H1 (cell line): Measurements from ENCODE around the gene OPCML. TPM values are rescaled to one million over a fixed set of nuclear protein-coding genes. Genes with fewer than 3 reads are reported as not detected.

ENCODE experiments used
- CHD7 ChIP-seq: fragments of 300-600 bp; sonication (generic); IDR thresholded peaks from 2 replicates; pipeline ENCODE4 v1.7.1; 2012; ENCODE audit warnings: low read length, moderate library complexity, mild to moderate bottlenecking, inconsistent platforms; ENCODE audit not compliant: insufficient replicate concordance
- GTF2F1 ChIP-seq: IDR thresholded peaks from 2 replicates; pipeline ENCODE4 v1.6.1; 2012; ENCODE audit warnings: low read depth, low read length, improper control_type of control experiment, borderline replicate concordance
- RAD21 ChIP-seq, 2 experiments: IDR thresholded peaks in 1 of 2; conservative IDR thresholded peaks in 1 of 2; 2 replicates each; pipeline ENCODE4 v1.6.1; 2011; ENCODE audit warnings: low read depth in 2 of 2, low read length in 2 of 2, improper control_type of control experiment in 1 of 2, inconsistent platforms in 1 of 2, mild to moderate bottlenecking in 1 of 2, moderate library complexity in 1 of 2
- SP1 ChIP-seq: IDR thresholded peaks from 2 replicates; pipeline ENCODE4 v1.6.1; 2011; ENCODE audit warnings: low read depth, low read length
- TAF1 ChIP-seq: IDR thresholded peaks from 2 replicates; pipeline ENCODE4 v1.6.1; 2011; ENCODE audit warnings: mild to moderate bottlenecking, low read depth, low read length
- polyA plus RNA-seq, 7 experiments: library from polyadenylated mRNA; depleted of rRNA in 3 of 7; stranded (reverse) in 5 of 7; unstranded in 2 of 7; fragments of >200 nt in 5 of 7; fragments of 200-250 nt in 2 of 7; gene quantifications; 1 replicate in 5 of 7; 2 replicates in 1 of 7; 4 replicates in 1 of 7; pipeline versions ENCODE4 v1.2.1 to v1.2.3, GENCODE V29; 2011 to 2013; ENCODE audit warnings: missing spikeins in 2 of 7, mixed read lengths in 2 of 7
- total RNA-seq: library from RNA; stranded (reverse); fragmentation: NEBNext Ultra II Directional; extraction: Animal tissue kit (Norgen Biotek cat#: 25700); gene quantifications from 2 replicates; pipeline ENCODE4 v1.2.1, GENCODE V29; 2021

The OPCML gene
- total and polyA plus RNA-seq, 2 of the 8 experiments (the other 6 are each of a cell fraction or from before 2014, with no cell fraction given), result 2.3 to 3.1 TPM

- TF ChIP-seq CHD7 (no peak), RAD21 (IDR thresholded peaks at IDR 0.05 in 1 of 2, conservative IDR thresholded peaks at IDR 0.05 in 1 of 2; ENCODE audit: low read depth in 2 of 2, low read length in 2 of 2) (no peak), GTF2F1 (no peak), TAF1 (no peak), SP1 (no peak)
These were observed 634.3 kb downstream of the OPCML start (continued) for GRCh38 chr11:132898021-132898420.
